Neural crest cell (in vitro differentiated cells): ENCODE data around the gene APCDD1. TPM values are rescaled to one million over a fixed set of nuclear protein-coding genes. Genes with fewer than 3 reads are reported as not detected.

Source experiments
- DNase-seq: peaks from one replicate; pipeline ENCODE4 v3.0.0; 2021; ENCODE audit warnings: low read depth, mixed read lengths, low spot score
- H3K27ac Mint-ChIP-seq: one replicate; pipeline ENCODE4 v1.8.0; 2021; ENCODE audit warnings: mild to moderate bottlenecking, mixed read lengths; ENCODE audit not compliant: unreplicated experiment
- H3K27me3 Mint-ChIP-seq: 2 replicates; pipeline ENCODE4 v1.8.0; 2021; ENCODE audit warnings: low read depth, mild to moderate bottlenecking, mixed read lengths
- H3K36me3 Mint-ChIP-seq: 2 replicates; pipeline ENCODE4 v1.8.0; 2021; ENCODE audit warnings: low read depth, mild to moderate bottlenecking, mixed read lengths
- H3K4me1 Mint-ChIP-seq: 2 replicates; pipeline ENCODE4 v1.8.0; 2021; ENCODE audit warnings: mixed read lengths
- H3K4me3 Mint-ChIP-seq: one replicate; pipeline ENCODE4 v1.8.0; 2021; ENCODE audit warnings: mild to moderate bottlenecking, mixed read lengths
- H3K9me3 Mint-ChIP-seq: 2 replicates; pipeline ENCODE4 v1.8.0; 2021; ENCODE audit warnings: mixed read lengths
- CTCF ChIP-seq: fragments of 200-600 bp; sonication (generic); conservative IDR thresholded peaks from 2 replicates; pipeline ENCODE4 v1.5.0; 2021; ENCODE audit warnings: antibody characterized with exemption, mild to moderate bottlenecking
- long read RNA-seq: library from polyadenylated mRNA; unstranded; transcript quantifications from one replicate; pipeline ENCODE4 v2.0.0, GENCODE V29; 2020
- total RNA-seq: library from RNA; stranded (reverse); gene quantifications from 2 replicates; pipeline ENCODE4 v1.2.1, GENCODE V29; 2021

Gene APCDD1
- total RNA-seq = 49.8 and 51.9 TPM in 2 replicates
- long read RNA-seq, partial matches to known transcripts = 16 of 21 reads
- long read RNA-seq, other reads (novel, unspliced or antisense) = 5 of 21 reads

- H3K9me3 Mint-ChIP-seq = no peaks in the 10 kb centered on the region
- H3K36me3 Mint-ChIP-seq = peaks cover 4% of the 10 kb centered on the region
- peak within 1 kb of the TSS; percentile 97 for H3K4me3 Mint-ChIP-seq
- peaks cover 9% of the 10 kb centered on the region for H3K27me3 Mint-ChIP-seq
- peak; percentile 75 for DNase-seq
- peak within 1 kb of the TSS; percentile 86 for H3K27ac Mint-ChIP-seq
- H3K4me1 Mint-ChIP-seq = peaks cover 73% of the 10 kb centered on the region
- peak; percentile 11 for TF ChIP-seq CTCF
These were observed at the start of gene APCDD1 for GRCh38 chr18:10453806-10454680. TSS of gene APCDD1 (plus strand) at chr18:10454635. CDS start at chr18:10454982, 347 bp downstream.

GRCh38 chr18:10405014-10405493 is 49.4 kb upstream of the APCDD1 start:
- H3K4me3 Mint-ChIP-seq = no peak overlapping the region

GRCh38 chr18:10405816-10406663 is 48.4 kb upstream of the APCDD1 start:
- no peak overlapping the region for H3K27ac Mint-ChIP-seq
- peak overlapping the region; percentile 25 for H3K4me3 Mint-ChIP-seq
- H3K36me3 Mint-ChIP-seq = no peaks in the 10 kb centered on the region
- TF ChIP-seq CTCF = no peak
- H3K27me3 Mint-ChIP-seq = no peaks in the 10 kb centered on the region
- peaks cover 59% of the 10 kb centered on the region for H3K4me1 Mint-ChIP-seq
- no peaks in the 10 kb centered on the region for H3K9me3 Mint-ChIP-seq
- no peak for DNase-seq

More at GRCh38 chr18:10405014-10405493, 49.4 kb upstream of the APCDD1 start:
- Mint-ChIP-seq H3K36me3 (no peaks in the 10 kb centered on the region), H3K9me3 (no peaks in the 10 kb centered on the region), H3K27me3 (no peaks in the 10 kb centered on the region), H3K4me1 (peaks cover 61% of the 10 kb centered on the region), H3K27ac (peak overlapping the region; percentile 40)
- no peak for TF ChIP-seq CTCF
- no peak for DNase-seq

- TF ChIP-seq CTCF = no peak
- H3K27me3 Mint-ChIP-seq = no peaks in the 10 kb centered on the region
- H3K9me3 Mint-ChIP-seq = no peaks in the 10 kb centered on the region
- H3K4me3 Mint-ChIP-seq = no peak overlapping the region
- H3K27ac Mint-ChIP-seq = peak overlapping the region; percentile 52
- H3K4me1 Mint-ChIP-seq = peaks cover 53% of the 10 kb centered on the region
- no peaks in the 10 kb centered on the region for H3K36me3 Mint-ChIP-seq
- DNase-seq = no peak
These were observed 46.3 kb upstream of the APCDD1 start for GRCh38 chr18:10408131-10408530.

GRCh38 chr18:10409041-10409440 is 45.4 kb upstream of the APCDD1 start:
- no peaks in the 10 kb centered on the region for H3K36me3 Mint-ChIP-seq
- TF ChIP-seq CTCF = no peak
- no peaks in the 10 kb centered on the region for H3K27me3 Mint-ChIP-seq
- no peak overlapping the region for H3K27ac Mint-ChIP-seq
- no peaks in the 10 kb centered on the region for H3K9me3 Mint-ChIP-seq
- H3K4me3 Mint-ChIP-seq = no peak overlapping the region
- no peak for DNase-seq
- H3K4me1 Mint-ChIP-seq = peaks cover 44% of the 10 kb centered on the region
